IgD-negative memory B cell (primary cell): ENCODE results near the gene TH. TPM values are rescaled to one million over a fixed set of nuclear protein-coding genes. Genes with fewer than 3 reads are reported as not detected.
"Not testable (repeated sequence)": the region's sequence is repeated elsewhere in the genome, so short reads cannot be mapped to it uniquely, and the experiment has no call there.

Source experiments
- H3K27ac Mint-ChIP-seq, 3 donors: one replicate each; pipeline ENCODE4 v1.8.0; 2020 to 2022; ENCODE audit warnings: mild to moderate bottlenecking in 3 of 3, mixed read lengths in 3 of 3, moderate library complexity in 1 of 3
- H3K27me3 Mint-ChIP-seq: one replicate; pipeline ENCODE4 v1.8.0; 2021; ENCODE audit warnings: mixed read lengths
- H3K36me3 Mint-ChIP-seq: one replicate; pipeline ENCODE4 v1.8.0; 2020; ENCODE audit warnings: mild to moderate bottlenecking, mixed read lengths
- H3K4me1 Mint-ChIP-seq, 3 donors: one replicate each; pipeline ENCODE4 v1.8.0; 2020 to 2022; ENCODE audit warnings: mixed read lengths in 3 of 3, mild to moderate bottlenecking in 1 of 3
- H3K4me3 Mint-ChIP-seq, 4 donors: one replicate each; pipeline ENCODE4 v1.8.0; 2020 to 2022; ENCODE audit warnings: mild to moderate bottlenecking in 4 of 4, mixed read lengths in 4 of 4, moderate library complexity in 3 of 4
- H3K9me3 Mint-ChIP-seq, 3 donors: one replicate each; pipeline ENCODE4 v1.8.0; 2020 to 2021; ENCODE audit warnings: mixed read lengths in 3 of 3, mild to moderate bottlenecking in 1 of 3
- polyA plus RNA-seq: library from polyadenylated mRNA; unstranded; fragments of 300-500 nt; fragmentation: Illumina TruSeq; gene quantifications from one replicate; pipeline ENCODE4 v1.2.3, GENCODE V29; 2021

The TH gene
- polyA plus RNA-seq, 1 donor from 2014 or later = not detected

GRCh38 chr11:2194877-2195755 is 23.5 kb upstream of the TH start:
- Mint-ChIP-seq H3K36me3 (no peaks in the 10 kb centered on the region), H3K4me3 (no peak overlapping the region), H3K4me1 (peaks cover 0 to 15% (median 4%) of the 10 kb centered on the region in 3 donors), H3K9me3 (no peaks in the 10 kb centered on the region), H3K27me3 (peaks cover 4% of the 10 kb centered on the region), H3K27ac (peak overlapping the region in 1 of 3 donors; percentile 84)

GRCh38 chr11:2193888-2194595 is 22.4 kb upstream of the TH start:
- H3K36me3 Mint-ChIP-seq, H3K27me3 Mint-ChIP-seq, H3K9me3 Mint-ChIP-seq, H3K27ac Mint-ChIP-seq, H3K4me3 Mint-ChIP-seq: not testable (repeated sequence)
- H3K4me1 Mint-ChIP-seq = peaks cover 0 to 15% (median 4%) of the 10 kb centered on the region in 3 donors

- Mint-ChIP-seq H3K27ac (no peak overlapping the region), H3K27me3 (peaks cover 4% of the 10 kb centered on the region), H3K9me3 (no peaks in the 10 kb centered on the region), H3K4me3 (no peak overlapping the region), H3K4me1 (peaks cover 0 to 15% (median 4%) of the 10 kb centered on the region in 3 donors), H3K36me3 (no peaks in the 10 kb centered on the region)
These were observed 21.7 kb upstream of the TH start for GRCh38 chr11:2193099-2193887.

GRCh38 chr11:2192435-2192834 is 20.8 kb upstream of the TH start:
- Mint-ChIP-seq H3K27ac (no peak overlapping the region), H3K4me1 (peaks cover 0 to 13% (median 4%) of the 10 kb centered on the region in 3 donors), H3K27me3 (peaks cover 4% of the 10 kb centered on the region), H3K36me3 (no peaks in the 10 kb centered on the region), H3K4me3 (no peak overlapping the region), H3K9me3 (no peaks in the 10 kb centered on the region)

- Mint-ChIP-seq H3K27ac (no peak overlapping the region), H3K36me3 (no peaks in the 10 kb centered on the region), H3K4me1 (peaks cover 0 to 13% (median 2%) of the 10 kb centered on the region in 3 donors), H3K27me3 (peaks cover 4% of the 10 kb centered on the region), H3K4me3 (no peak overlapping the region), H3K9me3 (no peaks in the 10 kb centered on the region)
These were observed 20.3 kb upstream of the TH start for GRCh38 chr11:2191883-2192282.

DNA sequence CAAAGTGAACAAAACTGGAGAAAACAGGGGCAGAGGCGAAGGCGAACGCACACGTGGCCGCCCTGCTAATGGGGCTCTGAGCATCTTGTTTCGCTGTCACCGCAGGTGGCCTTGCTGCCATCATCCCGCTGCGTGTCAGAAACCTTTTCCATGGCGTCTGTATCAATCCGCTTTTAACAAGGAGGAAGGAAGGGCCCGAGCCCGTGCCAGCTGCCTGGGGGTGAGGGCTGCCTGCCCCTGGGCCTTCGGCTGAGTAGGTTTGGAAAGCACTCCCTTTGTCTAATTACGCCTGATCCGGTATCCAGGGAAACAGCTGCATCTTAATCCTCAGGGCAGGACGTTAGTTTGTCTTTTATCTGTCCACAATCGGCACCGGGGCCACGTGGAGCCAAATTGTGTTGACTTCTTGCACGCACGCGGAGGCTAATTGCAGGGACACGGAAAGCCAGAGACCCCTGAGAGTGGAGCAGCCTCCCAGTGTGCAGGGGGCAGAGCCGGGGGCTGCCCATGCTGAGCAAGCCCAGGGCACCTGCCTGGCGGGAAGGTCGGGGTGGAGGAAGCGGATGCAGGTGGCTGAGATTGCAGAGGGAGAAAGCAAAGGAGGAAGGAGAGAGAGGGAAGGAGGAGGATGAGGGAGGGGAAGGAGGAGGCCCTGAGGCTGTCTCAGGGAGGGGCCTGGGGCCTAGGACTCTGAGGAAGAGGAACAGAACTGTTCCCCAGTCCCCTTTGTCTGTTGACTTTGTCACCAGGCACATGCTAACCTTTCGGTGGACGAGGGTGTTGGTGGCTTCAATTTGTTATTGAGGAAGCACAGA is 19.2 kb upstream of the TH start:
- peaks cover 0 to 11% (median 0%) of the 10 kb centered on the region in 3 donors for H3K4me1 Mint-ChIP-seq
- peak overlapping the region in 2 of 4 donors; percentile 37 to 43 for H3K4me3 Mint-ChIP-seq
- peak overlapping the region in 1 of 3 donors; percentile 40 for H3K27ac Mint-ChIP-seq
- H3K9me3 Mint-ChIP-seq = no peaks in the 10 kb centered on the region
- H3K27me3 Mint-ChIP-seq = peaks cover 4% of the 10 kb centered on the region
- no peaks in the 10 kb centered on the region for H3K36me3 Mint-ChIP-seq

DNA sequence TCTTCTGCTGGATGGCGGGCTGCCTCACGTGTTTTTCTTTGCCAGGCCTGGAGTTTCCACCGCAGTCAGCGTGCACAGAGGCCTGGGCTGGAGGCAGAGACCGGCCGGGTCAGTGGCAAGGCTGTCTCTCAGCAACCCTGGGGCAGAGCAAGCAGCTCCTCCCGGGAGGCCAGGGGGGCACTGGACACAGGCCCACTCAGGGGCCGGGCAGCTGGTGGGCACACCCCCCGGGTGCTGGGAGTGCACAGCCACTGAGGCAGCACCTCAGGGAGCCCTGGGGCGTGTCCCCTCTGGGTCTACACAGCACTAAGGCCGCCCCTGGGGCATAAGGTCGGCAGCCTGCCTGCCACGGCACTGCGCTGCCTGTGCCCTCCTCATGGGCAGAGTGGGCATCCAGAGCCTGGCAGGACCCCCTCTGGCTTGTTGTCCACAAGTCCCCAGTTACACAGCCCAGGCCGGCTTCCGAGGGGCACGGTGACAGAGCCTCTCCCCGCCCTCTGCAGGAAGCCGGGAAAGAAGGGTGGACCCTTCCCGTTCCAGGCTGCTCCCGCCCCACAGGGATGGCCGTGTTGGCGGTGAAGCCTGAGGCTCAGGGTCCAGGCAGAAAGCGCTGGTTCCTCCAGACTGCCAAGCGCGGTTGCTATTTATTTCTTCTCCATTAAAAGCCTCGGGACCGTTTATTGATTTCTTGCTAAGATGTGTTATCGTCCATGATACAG is 18.5 kb upstream of the TH start:
- peaks cover 6% of the 10 kb centered on the region for H3K27me3 Mint-ChIP-seq
- H3K36me3 Mint-ChIP-seq = no peaks in the 10 kb centered on the region
- no peak overlapping the region for H3K27ac Mint-ChIP-seq
- H3K4me3 Mint-ChIP-seq = no peak overlapping the region
- no peaks in the 10 kb centered on the region for H3K9me3 Mint-ChIP-seq
- H3K4me1 Mint-ChIP-seq = peaks cover 0 to 11% (median 0%) of the 10 kb centered on the region in 3 donors

GRCh38 chr11:2188745-2189144 is 17.1 kb upstream of the TH start:
- Mint-ChIP-seq H3K27ac (no peak overlapping the region), H3K4me1 (peaks cover 0 to 11% (median 0%) of the 10 kb centered on the region in 3 donors), H3K4me3 (no peak overlapping the region), H3K9me3 (no peaks in the 10 kb centered on the region), H3K36me3 (no peaks in the 10 kb centered on the region), H3K27me3 (peaks cover 11% of the 10 kb centered on the region)

- peaks cover 0 to 11% (median 2%) of the 10 kb centered on the region in 3 donors for H3K4me1 Mint-ChIP-seq
- H3K4me3 Mint-ChIP-seq = no peak overlapping the region
- H3K27me3 Mint-ChIP-seq = peaks cover 11% of the 10 kb centered on the region
- no peaks in the 10 kb centered on the region for H3K36me3 Mint-ChIP-seq
- H3K9me3 Mint-ChIP-seq = no peaks in the 10 kb centered on the region
- no peak overlapping the region for H3K27ac Mint-ChIP-seq
These were observed 15.7 kb upstream of the TH start for GRCh38 chr11:2187280-2187707.

GRCh38 chr11:2186669-2187279 is 15.2 kb upstream of the TH start:
- no peak overlapping the region for H3K4me3 Mint-ChIP-seq
- peaks cover 11% of the 10 kb centered on the region for H3K27me3 Mint-ChIP-seq
- H3K4me1 Mint-ChIP-seq = peaks cover 0 to 10% (median 2%) of the 10 kb centered on the region in 3 donors
- H3K36me3 Mint-ChIP-seq = no peaks in the 10 kb centered on the region
- H3K27ac Mint-ChIP-seq = no peak overlapping the region
- H3K9me3 Mint-ChIP-seq = no peaks in the 10 kb centered on the region

GRCh38 chr11:2185324-2186085 is 13.9 kb upstream of the TH start:
- Mint-ChIP-seq H3K4me1 (peaks cover 0 to 2% (median under 1%) of the 10 kb centered on the region in 3 donors), H3K27me3 (peaks cover 8% of the 10 kb centered on the region), H3K4me3 (peak overlapping the region in 2 of 4 donors; percentile 56 to 71), H3K36me3 (no peaks in the 10 kb centered on the region), H3K9me3 (no peaks in the 10 kb centered on the region), H3K27ac (no peak overlapping the region)

DNA sequence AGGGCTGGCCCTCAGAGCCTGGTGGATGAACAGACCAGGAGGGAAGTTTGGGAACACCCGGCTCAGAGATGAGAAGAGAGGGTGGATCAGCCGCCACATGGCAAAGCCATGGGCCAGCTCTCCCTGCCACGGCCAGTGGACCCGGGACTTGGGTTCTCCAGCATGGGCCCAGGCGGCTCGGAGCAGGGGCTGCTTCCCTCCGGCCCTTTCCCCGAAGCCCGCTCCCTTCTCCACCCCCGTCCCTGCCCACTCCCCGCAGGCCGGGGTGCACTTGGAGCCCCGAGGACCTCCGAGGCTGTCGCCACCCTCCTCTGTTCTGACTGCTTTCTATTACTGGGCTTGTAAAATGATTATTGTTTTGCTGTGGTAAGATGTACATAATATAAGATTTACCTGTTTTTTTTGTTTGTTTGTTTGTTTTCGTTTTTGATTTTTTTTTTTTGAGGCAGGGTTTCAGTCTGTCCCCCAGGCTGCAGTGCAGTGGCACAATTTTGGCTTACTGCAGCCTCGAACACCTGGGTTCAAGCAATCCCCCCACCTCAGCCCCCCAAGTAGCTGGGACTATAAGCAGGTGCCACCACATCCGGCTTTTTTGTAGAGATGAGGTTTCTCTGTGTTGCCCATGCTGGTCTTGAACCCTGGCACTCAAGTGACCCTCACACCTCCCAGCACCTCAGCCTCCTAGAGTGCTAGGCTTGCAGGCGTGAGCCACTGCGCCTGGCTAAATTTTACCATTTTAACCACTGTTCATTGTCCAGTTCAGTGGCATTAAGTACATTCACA is 11.3 kb upstream of the TH start:
- Mint-ChIP-seq H3K9me3 (no peaks in the 10 kb centered on the region), H3K4me3 (no peak overlapping the region), H3K4me1 (peaks cover 0 to 2% (median 0%) of the 10 kb centered on the region in 3 donors), H3K27me3 (peaks cover 8% of the 10 kb centered on the region), H3K27ac (no peak overlapping the region), H3K36me3 (no peaks in the 10 kb centered on the region)
